K562 (cell line): ENCODE data around the gene SERPINF2. TPM values are rescaled to one million over a fixed set of nuclear protein-coding genes. Genes with fewer than 3 reads are reported as not detected.

Experiments
- BCOR ChIP-seq: fragments of 450-650 bp; IDR thresholded peaks from 2 replicates; pipeline ENCODE4 v1.6.1; 2016
- BHLHE40 ChIP-seq: IDR thresholded peaks from 2 replicates; pipeline ENCODE4 v1.6.1; 2011; ENCODE audit warnings: low read length, improper control_type of control experiment
- MAZ ChIP-seq, 2 experiments: fragments of 450-650 bp in 1 of 2; sonication (generic) in 1 of 2; formaldehyde crosslinking; IDR thresholded peaks in 1 of 2; conservative IDR thresholded peaks in 1 of 2; 2 replicates each; pipeline versions ENCODE4 v1.4.0 to v1.5.0; 2020; ENCODE audit warnings: mild to moderate bottlenecking in 1 of 2, missing genetic modification reagents in 1 of 2
- PHF8 ChIP-seq: fragments of 200-600 bp; sonication (generic); IDR thresholded peaks from 2 replicates; pipeline ENCODE4 v1.6.1; 2012; ENCODE audit warnings: mixed run types, mild to moderate bottlenecking, inconsistent platforms, low read length, moderate library complexity, borderline replicate concordance
- PHTF2 ChIP-seq: fragments of 250-450 bp; sonication (Bioruptor Pico); IDR thresholded peaks from 2 replicates; pipeline ENCODE4 v1.5.0; 2021; ENCODE audit warnings: mild to moderate bottlenecking
- PTRF ChIP-seq: fragments of 450-650 bp; IDR thresholded peaks from 2 replicates; pipeline ENCODE4 v1.6.1; 2016; ENCODE audit warnings: mild to moderate bottlenecking, missing genetic modification characterization, missing compliant biosample characterization
- SIN3B ChIP-seq: fragments of 450-650 bp; IDR thresholded peaks from 2 replicates; pipeline ENCODE4 v1.6.1; 2017; ENCODE audit warnings: low read depth, mild to moderate bottlenecking, moderate library complexity
- TAF1 ChIP-seq: IDR thresholded peaks from 2 replicates; pipeline ENCODE4 v1.6.1; 2011; ENCODE audit warnings: mild to moderate bottlenecking, low read length, moderate library complexity; ENCODE audit not compliant: insufficient read depth, control insufficient read depth, severe bottlenecking; ENCODE audit errors: extremely low read depth
- ZKSCAN3 ChIP-seq: fragments of 250-450 bp; sonication (Bioruptor Pico); IDR thresholded peaks from 2 replicates; pipeline ENCODE4 v1.4.0; 2020
- polyA plus RNA-seq, 8 experiments: library from polyadenylated mRNA; depleted of rRNA in 4 of 8; stranded (reverse) in 5 of 8; unstranded in 3 of 8; fragments of >200 nt; fragmentation: Nextera tagmentation in 2 of 8; fragmentation: Illumina TruSeq in 1 of 8; extraction: Ambion mirVana in 2 of 8; extraction: Trizol in 1 of 8; gene quantifications; 2 replicates each; pipeline versions ENCODE4 v1.2.1 to v1.2.3, GENCODE V29; 2011 to 2014; ENCODE audit warnings: inconsistent platforms in 1 of 8, missing spikeins in 1 of 8
- total RNA-seq, 7 experiments: library from RNA; depleted of rRNA in 6 of 7; stranded (reverse); fragments of >200 nt in 6 of 7; fragmentation: Illumina TruSeq in 2 of 7; extraction: Trizol in 2 of 7; gene quantifications; 2 replicates each; pipeline versions ENCODE4 v1.2.1 to v1.2.3, GENCODE V29; 2011 to 2021; ENCODE audit warnings: low replicate concordance in 1 of 7
- TF ChIP-seq, protein P1 (sequence below): fragments of 450-650 bp; IDR thresholded peaks from 2 replicates; pipeline ENCODE4 v1.6.1; 2016; ENCODE audit warnings: mild to moderate bottlenecking, moderate library complexity
- TF ChIP-seq, protein P2 (sequence below): fragments of 450-650 bp; IDR thresholded peaks from 2 replicates; pipeline ENCODE4 v1.6.1; 2016; ENCODE audit warnings: mild to moderate bottlenecking
- TF ChIP-seq, protein P3 (sequence below): sonication (generic); formaldehyde crosslinking; IDR thresholded peaks from 2 replicates; pipeline ENCODE4 v1.9.0; 2022; ENCODE audit warnings: mild to moderate bottlenecking, missing genetic modification reagents
- TF ChIP-seq, protein P4 (sequence below): sonication (generic); formaldehyde crosslinking; IDR thresholded peaks from 2 replicates; pipeline ENCODE4 v1.5.0; 2020; ENCODE audit warnings: missing genetic modification reagents

The SERPINF2 gene
- total and polyA plus RNA-seq, 9 of the 15 experiments (the other 6 are each of a cell fraction or from before 2014, with no cell fraction given), result 0.22 TPM; not detected in 8

DNA sequence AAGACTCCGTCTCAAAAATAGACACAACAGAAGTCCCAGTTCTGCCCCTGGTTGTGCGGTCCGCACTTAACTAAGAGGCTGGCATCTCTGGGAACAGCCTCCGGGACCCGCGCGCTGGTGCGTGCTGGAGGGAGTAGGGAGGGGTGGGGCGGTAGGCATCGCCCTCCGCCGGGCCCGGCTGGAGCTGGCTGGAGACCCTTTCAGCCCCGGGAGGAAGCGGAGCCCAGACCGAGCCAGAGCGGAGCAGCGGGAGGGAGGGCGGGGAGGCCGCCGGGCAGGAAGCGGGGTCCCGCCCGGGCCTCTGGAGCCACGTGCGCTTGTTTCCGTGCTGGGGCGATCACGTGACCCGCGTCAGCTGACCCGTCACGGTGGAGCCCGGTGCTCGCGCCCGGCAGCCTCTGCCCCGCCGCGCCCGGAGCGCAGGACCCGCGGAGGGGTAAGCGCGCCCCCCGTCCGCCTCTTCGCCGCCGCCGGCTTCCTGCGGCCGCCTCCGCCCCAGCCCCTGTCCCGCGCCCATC, 18.3 kb upstream of the SERPINF2 start, which contains the start of gene WDR81 (continued):
- TF ChIP-seq, protein P1, sequence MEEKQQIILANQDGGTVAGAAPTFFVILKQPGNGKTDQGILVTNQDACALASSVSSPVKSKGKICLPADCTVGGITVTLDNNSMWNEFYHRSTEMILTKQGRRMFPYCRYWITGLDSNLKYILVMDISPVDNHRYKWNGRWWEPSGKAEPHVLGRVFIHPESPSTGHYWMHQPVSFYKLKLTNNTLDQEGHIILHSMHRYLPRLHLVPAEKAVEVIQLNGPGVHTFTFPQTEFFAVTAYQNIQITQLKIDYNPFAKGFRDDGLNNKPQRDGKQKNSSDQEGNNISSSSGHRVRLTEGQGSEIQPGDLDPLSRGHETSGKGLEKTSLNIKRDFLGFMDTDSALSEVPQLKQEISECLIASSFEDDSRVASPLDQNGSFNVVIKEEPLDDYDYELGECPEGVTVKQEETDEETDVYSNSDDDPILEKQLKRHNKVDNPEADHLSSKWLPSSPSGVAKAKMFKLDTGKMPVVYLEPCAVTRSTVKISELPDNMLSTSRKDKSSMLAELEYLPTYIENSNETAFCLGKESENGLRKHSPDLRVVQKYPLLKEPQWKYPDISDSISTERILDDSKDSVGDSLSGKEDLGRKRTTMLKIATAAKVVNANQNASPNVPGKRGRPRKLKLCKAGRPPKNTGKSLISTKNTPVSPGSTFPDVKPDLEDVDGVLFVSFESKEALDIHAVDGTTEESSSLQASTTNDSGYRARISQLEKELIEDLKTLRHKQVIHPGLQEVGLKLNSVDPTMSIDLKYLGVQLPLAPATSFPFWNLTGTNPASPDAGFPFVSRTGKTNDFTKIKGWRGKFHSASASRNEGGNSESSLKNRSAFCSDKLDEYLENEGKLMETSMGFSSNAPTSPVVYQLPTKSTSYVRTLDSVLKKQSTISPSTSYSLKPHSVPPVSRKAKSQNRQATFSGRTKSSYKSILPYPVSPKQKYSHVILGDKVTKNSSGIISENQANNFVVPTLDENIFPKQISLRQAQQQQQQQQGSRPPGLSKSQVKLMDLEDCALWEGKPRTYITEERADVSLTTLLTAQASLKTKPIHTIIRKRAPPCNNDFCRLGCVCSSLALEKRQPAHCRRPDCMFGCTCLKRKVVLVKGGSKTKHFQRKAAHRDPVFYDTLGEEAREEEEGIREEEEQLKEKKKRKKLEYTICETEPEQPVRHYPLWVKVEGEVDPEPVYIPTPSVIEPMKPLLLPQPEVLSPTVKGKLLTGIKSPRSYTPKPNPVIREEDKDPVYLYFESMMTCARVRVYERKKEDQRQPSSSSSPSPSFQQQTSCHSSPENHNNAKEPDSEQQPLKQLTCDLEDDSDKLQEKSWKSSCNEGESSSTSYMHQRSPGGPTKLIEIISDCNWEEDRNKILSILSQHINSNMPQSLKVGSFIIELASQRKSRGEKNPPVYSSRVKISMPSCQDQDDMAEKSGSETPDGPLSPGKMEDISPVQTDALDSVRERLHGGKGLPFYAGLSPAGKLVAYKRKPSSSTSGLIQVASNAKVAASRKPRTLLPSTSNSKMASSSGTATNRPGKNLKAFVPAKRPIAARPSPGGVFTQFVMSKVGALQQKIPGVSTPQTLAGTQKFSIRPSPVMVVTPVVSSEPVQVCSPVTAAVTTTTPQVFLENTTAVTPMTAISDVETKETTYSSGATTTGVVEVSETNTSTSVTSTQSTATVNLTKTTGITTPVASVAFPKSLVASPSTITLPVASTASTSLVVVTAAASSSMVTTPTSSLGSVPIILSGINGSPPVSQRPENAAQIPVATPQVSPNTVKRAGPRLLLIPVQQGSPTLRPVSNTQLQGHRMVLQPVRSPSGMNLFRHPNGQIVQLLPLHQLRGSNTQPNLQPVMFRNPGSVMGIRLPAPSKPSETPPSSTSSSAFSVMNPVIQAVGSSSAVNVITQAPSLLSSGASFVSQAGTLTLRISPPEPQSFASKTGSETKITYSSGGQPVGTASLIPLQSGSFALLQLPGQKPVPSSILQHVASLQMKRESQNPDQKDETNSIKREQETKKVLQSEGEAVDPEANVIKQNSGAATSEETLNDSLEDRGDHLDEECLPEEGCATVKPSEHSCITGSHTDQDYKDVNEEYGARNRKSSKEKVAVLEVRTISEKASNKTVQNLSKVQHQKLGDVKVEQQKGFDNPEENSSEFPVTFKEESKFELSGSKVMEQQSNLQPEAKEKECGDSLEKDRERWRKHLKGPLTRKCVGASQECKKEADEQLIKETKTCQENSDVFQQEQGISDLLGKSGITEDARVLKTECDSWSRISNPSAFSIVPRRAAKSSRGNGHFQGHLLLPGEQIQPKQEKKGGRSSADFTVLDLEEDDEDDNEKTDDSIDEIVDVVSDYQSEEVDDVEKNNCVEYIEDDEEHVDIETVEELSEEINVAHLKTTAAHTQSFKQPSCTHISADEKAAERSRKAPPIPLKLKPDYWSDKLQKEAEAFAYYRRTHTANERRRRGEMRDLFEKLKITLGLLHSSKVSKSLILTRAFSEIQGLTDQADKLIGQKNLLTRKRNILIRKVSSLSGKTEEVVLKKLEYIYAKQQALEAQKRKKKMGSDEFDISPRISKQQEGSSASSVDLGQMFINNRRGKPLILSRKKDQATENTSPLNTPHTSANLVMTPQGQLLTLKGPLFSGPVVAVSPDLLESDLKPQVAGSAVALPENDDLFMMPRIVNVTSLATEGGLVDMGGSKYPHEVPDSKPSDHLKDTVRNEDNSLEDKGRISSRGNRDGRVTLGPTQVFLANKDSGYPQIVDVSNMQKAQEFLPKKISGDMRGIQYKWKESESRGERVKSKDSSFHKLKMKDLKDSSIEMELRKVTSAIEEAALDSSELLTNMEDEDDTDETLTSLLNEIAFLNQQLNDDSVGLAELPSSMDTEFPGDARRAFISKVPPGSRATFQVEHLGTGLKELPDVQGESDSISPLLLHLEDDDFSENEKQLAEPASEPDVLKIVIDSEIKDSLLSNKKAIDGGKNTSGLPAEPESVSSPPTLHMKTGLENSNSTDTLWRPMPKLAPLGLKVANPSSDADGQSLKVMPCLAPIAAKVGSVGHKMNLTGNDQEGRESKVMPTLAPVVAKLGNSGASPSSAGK, result peak; percentile 68
- TF ChIP-seq TAF1 (peak; percentile 32), PHTF2 (CRISPR knock-in tag) (no peak), PTRF (tag) (no peak), BCOR (0 out of 2 replicates have a peak, but pooled peaks have one; percentile 2), PHF8 (no peak), BHLHE40 (peak; percentile 91), SIN3B (peak; percentile 92), MAZ (CRISPR knock-in tag; conservative IDR thresholded peaks at IDR 0.05 in 1 of 2, IDR thresholded peaks at IDR 0.05 in 1 of 2) (0 out of 4 replicates have a peak, but pooled peaks of 1 of the 2 experiments have one; percentile 44), ZKSCAN3 (CRISPR knock-in tag) (no peak)
- TF ChIP-seq, protein P2, sequence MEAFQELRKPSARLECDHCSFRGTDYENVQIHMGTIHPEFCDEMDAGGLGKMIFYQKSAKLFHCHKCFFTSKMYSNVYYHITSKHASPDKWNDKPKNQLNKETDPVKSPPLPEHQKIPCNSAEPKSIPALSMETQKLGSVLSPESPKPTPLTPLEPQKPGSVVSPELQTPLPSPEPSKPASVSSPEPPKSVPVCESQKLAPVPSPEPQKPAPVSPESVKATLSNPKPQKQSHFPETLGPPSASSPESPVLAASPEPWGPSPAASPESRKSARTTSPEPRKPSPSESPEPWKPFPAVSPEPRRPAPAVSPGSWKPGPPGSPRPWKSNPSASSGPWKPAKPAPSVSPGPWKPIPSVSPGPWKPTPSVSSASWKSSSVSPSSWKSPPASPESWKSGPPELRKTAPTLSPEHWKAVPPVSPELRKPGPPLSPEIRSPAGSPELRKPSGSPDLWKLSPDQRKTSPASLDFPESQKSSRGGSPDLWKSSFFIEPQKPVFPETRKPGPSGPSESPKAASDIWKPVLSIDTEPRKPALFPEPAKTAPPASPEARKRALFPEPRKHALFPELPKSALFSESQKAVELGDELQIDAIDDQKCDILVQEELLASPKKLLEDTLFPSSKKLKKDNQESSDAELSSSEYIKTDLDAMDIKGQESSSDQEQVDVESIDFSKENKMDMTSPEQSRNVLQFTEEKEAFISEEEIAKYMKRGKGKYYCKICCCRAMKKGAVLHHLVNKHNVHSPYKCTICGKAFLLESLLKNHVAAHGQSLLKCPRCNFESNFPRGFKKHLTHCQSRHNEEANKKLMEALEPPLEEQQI, result no peak
- TF ChIP-seq, protein P3, sequence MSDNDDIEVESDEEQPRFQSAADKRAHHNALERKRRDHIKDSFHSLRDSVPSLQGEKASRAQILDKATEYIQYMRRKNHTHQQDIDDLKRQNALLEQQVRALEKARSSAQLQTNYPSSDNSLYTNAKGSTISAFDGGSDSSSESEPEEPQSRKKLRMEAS, result peak; percentile 91
- TF ChIP-seq, protein P4, sequence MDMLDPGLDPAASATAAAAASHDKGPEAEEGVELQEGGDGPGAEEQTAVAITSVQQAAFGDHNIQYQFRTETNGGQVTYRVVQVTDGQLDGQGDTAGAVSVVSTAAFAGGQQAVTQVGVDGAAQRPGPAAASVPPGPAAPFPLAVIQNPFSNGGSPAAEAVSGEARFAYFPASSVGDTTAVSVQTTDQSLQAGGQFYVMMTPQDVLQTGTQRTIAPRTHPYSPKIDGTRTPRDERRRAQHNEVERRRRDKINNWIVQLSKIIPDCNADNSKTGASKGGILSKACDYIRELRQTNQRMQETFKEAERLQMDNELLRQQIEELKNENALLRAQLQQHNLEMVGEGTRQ (CRISPR knock-in tag), result peak; percentile 96
